Smooth muscle cell (in vitro differentiated cells): Measurements from ENCODE around the gene UBE2B. TPM values are rescaled to one million over a fixed set of nuclear protein-coding genes. Genes with fewer than 3 reads are reported as not detected.
"Not testable (repeated sequence)": the region's sequence is repeated elsewhere in the genome, so short reads cannot be mapped to it uniquely, and the experiment has no call there.

Experiments
- DNase-seq: peaks from one replicate; lab custom pipeline; 2025; ENCODE audit not compliant: unreplicated experiment; lab: John Stamatoyannopoulos, UW
- H2AFZ ChIP-seq: fragments of 200-600 bp; sonication (generic); 2 replicates; pipeline ENCODE4 v1.6.0; 2016; ENCODE audit warnings: antibody characterized with exemption, low read depth, mild to moderate bottlenecking
- H3F3A ChIP-seq: fragments of 200-600 bp; sonication (generic); 2 replicates; pipeline ENCODE4 v1.6.0; 2017; ENCODE audit warnings: antibody characterized with exemption, low read depth
- H3K27ac ChIP-seq: fragments of 200-600 bp; sonication (generic); 2 replicates; pipeline ENCODE4 v1.5.1; 2016; ENCODE audit warnings: low read depth, mild to moderate bottlenecking
- H3K27me3 ChIP-seq: fragments of 200-600 bp; sonication (generic); 2 replicates; pipeline ENCODE4 v1.6.1; 2016; ENCODE audit warnings: low read depth, mild to moderate bottlenecking
- H3K36me3 ChIP-seq: fragments of 200-600 bp; sonication (generic); 2 replicates; pipeline ENCODE4 v1.5.1; 2016; ENCODE audit warnings: low read depth
- H3K4me1 ChIP-seq: fragments of 200-600 bp; sonication (generic); 2 replicates; pipeline ENCODE4 v1.5.1; 2016; ENCODE audit warnings: low read depth
- H3K4me2 ChIP-seq: fragments of 200-600 bp; sonication (generic); 2 replicates; pipeline ENCODE4 v1.6.0; 2016; ENCODE audit warnings: mild to moderate bottlenecking
- H3K4me3 ChIP-seq: fragments of 200-600 bp; sonication (generic); 2 replicates; pipeline ENCODE4 v1.5.1; 2016; ENCODE audit warnings: mild to moderate bottlenecking
- H3K79me2 ChIP-seq: fragments of 200-600 bp; sonication (generic); 2 replicates; pipeline ENCODE4 v1.6.0; 2016; ENCODE audit warnings: low read depth, mild to moderate bottlenecking
- H3K9ac ChIP-seq: fragments of 200-600 bp; sonication (generic); 2 replicates; pipeline ENCODE4 v1.6.0; 2016; ENCODE audit warnings: low read depth
- H3K9me3 ChIP-seq: fragments of 200-600 bp; sonication (generic); replicated peaks from 2 replicates; pipeline ENCODE4 v1.5.1; 2016; ENCODE audit warnings: low read depth
- H4K20me1 ChIP-seq: fragments of 200-600 bp; sonication (generic); 2 replicates; pipeline ENCODE4 v1.6.0; 2016; ENCODE audit warnings: low read depth
- WGBS: methylation state at CpG from one replicate; pipeline ENCODE4 v1.1.7; 2016; ENCODE audit warnings: low lambda C conversion rate; 5-methylcytosine and 5-hydroxymethylcytosine counted together
- polyA plus RNA-seq: library from polyadenylated mRNA; unstranded; fragments of >200 nt; fragmentation: Nextera tagmentation; extraction: Ambion mirVana; gene quantifications from 2 replicates; pipeline ENCODE4 v1.2.1, GENCODE V29; 2016
- total RNA-seq: library from RNA; depleted of rRNA; stranded (reverse); fragments of >200 nt; gene quantifications from 2 replicates; pipeline ENCODE4 v1.2.3, GENCODE V29; 2014
- TF ChIP-seq, protein P1 (sequence below): fragments of 200-600 bp; sonication (generic); IDR thresholded peaks from 2 replicates; pipeline ENCODE4 v1.5.1; 2017; ENCODE audit warnings: borderline replicate concordance, mild to moderate bottlenecking, antibody characterized with exemption; ENCODE audit not compliant: insufficient read depth, poor library complexity, severe bottlenecking

Gene UBE2B
- 42.1 and 60.6 TPM in 2 replicates for total RNA-seq
- polyA plus RNA-seq = 86.8 and 112 TPM in 2 replicates

DNA sequence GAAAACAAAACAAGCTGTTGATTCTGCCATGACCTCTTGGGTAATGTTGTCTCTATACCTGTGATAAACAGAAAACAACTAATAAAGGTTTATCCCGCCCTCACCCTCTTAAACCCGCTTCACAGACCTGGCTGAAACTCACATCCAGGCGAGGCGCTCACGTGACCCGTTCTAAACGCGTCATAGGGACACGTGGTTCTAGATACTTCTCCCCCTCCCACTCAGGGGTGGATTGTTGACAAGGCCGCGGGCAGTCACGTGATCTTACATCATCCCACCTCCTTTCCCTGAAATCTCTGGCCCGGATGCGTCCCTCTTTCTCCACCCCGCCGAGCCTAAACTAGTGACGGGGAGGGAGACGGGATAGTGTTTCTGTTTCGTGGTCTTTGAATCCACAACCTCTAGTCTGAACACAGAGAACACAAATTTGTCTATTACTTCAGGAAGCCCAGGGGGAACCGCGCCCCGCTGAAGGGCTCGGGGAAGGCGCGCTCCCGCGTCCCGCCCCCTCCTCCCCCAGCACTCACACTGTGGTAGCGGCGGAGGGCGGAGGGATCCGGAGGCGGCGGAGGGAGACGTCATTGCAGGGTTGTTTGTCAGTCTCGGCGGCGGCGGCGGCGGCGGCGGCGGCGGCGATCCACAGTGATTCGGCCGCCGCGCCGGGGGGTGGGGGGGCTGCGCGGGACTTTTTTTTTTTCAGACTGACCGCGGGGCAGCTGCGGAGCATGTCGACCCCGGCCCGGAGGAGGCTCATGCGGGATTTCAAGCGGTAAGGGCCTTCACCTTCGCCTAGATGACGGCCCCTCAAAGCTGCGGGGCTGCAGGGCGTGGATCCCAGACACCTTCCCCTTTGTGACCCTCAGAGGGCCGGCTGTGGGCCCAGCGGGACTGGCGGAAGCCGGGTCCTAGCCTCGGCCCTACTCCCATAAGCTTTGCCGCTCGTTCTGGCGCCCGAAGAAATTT lies at the start of gene UBE2B:
UBE2B (plus strand) TSS at position 699 of the 963 bp plus-strand sequence; CDS start at position 726, 27 bp downstream.
- peak; percentile 97 for DNase-seq
- Histone ChIP-seq H3K27ac (peak within 1 kb of the TSS; percentile 99), H3K4me3 (peak within 1 kb of the TSS; percentile 100), H3K79me2 (peaks cover 50% of the 10 kb centered on the region), H3K36me3 (no peaks in the 10 kb centered on the region), H3K27me3 (no peaks in the 10 kb centered on the region), H3K9me3 (no peaks in the 10 kb centered on the region), H4K20me1 (peaks cover 46% of the 10 kb centered on the region), H3K9ac (peak within 1 kb of the TSS; percentile 99), H3F3A (no peaks in the 10 kb centered on the region), H3K4me2 (peak within 1 kb of the TSS; percentile 88), H2AFZ (peak within 1 kb of the TSS; percentile 92), H3K4me1 (peaks cover 16% of the 10 kb centered on the region)
- WGBS = 1% methylated on average over 44 of the region's 74 CpGs
- TF ChIP-seq, protein P1, sequence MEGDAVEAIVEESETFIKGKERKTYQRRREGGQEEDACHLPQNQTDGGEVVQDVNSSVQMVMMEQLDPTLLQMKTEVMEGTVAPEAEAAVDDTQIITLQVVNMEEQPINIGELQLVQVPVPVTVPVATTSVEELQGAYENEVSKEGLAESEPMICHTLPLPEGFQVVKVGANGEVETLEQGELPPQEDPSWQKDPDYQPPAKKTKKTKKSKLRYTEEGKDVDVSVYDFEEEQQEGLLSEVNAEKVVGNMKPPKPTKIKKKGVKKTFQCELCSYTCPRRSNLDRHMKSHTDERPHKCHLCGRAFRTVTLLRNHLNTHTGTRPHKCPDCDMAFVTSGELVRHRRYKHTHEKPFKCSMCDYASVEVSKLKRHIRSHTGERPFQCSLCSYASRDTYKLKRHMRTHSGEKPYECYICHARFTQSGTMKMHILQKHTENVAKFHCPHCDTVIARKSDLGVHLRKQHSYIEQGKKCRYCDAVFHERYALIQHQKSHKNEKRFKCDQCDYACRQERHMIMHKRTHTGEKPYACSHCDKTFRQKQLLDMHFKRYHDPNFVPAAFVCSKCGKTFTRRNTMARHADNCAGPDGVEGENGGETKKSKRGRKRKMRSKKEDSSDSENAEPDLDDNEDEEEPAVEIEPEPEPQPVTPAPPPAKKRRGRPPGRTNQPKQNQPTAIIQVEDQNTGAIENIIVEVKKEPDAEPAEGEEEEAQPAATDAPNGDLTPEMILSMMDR = no peak

DNA sequence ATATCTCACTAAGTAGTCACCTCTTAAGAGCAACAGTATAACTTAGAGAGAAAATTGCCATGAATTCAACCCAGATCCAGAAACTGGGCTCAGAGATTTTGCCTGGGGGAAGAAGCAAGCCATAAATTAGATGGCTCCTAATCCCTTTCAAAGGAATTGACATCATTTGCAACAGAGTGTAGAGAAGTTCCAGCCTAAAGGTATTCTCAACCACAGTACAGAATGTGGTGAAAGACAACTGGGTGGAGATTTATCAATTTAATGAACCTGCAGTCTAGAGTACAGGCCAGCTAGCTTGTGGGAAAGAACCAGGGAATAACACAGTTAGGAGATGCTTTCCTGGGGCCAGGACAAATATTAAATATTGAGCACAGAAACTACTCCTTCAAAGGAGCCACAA lies 44.0 kb upstream of the UBE2B start:
- no peaks in the 10 kb centered on the region for H3F3A ChIP-seq
- no peaks in the 10 kb centered on the region for H3K4me1 ChIP-seq
- H3K4me3 ChIP-seq = no peak overlapping the region
- DNase-seq = no peak
- no peak overlapping the region for H3K9ac ChIP-seq
- peaks cover 7% of the 10 kb centered on the region for H3K9me3 ChIP-seq
- no peaks in the 10 kb centered on the region for H3K79me2 ChIP-seq
- H3K27me3 ChIP-seq = no peaks in the 10 kb centered on the region
- H3K4me2 ChIP-seq = no peak overlapping the region
- H2AFZ ChIP-seq = no peak overlapping the region
- no peaks in the 10 kb centered on the region for H4K20me1 ChIP-seq
- H3K27ac ChIP-seq = no peak overlapping the region
- H3K36me3 ChIP-seq = no peaks in the 10 kb centered on the region
- TF ChIP-seq, protein P1 = no peak

DNA sequence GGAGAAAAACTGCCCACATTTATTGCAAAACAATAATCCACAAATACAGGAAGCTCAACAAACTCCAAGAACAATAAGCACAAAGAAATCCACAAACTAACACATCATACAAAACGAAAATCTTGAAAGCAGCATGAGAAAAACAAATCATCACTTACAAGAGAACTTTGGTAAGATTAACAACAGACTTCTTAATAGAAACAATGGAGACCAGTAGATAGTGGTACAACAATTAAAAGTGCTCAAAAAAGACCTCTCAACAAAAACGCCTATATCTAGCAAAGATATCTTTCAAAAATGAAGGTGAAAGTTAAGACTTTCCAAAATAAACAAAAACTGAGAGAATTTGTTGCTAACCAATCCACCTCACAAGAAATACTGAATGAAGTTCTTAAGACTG lies 42.8 kb upstream of the UBE2B start:
- Histone ChIP-seq H3K4me2 (no peak overlapping the region), H3K4me1 (no peaks in the 10 kb centered on the region), H3K9me3 (peaks cover 7% of the 10 kb centered on the region), H3K27me3 (no peaks in the 10 kb centered on the region), H3K36me3 (no peaks in the 10 kb centered on the region), H2AFZ (no peak overlapping the region), H3F3A (no peaks in the 10 kb centered on the region), H3K27ac (no peak overlapping the region), H3K4me3 (no peak overlapping the region), H3K9ac (no peak overlapping the region), H3K79me2 (no peaks in the 10 kb centered on the region), H4K20me1 (no peaks in the 10 kb centered on the region)
- no peak for DNase-seq
- TF ChIP-seq, protein P1 = no peak
- WGBS = 92% methylated on average over 2 of the region's 2 CpGs

DNA sequence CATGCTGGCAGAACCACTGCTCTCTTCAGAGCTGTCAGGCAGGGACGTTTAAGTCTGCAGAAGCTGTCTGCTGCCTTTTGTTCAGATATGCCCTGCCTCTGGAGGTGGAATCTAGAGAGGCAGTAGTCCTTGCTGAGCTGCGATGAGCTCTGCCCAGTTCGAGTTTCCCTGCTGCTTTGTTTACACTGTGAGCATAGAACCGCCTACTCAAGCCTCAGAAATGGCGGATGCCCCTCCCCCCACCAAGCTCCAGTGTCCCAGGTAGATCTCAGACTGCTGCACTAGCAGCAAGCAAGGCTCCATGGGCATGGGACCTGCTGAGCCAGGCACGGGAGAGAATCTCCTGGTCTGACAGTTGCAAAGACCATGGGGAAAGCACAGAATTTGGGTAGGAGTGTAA lies 34.5 kb upstream of the UBE2B start:
- H3K27me3 ChIP-seq, H3K27ac ChIP-seq, H3K4me1 ChIP-seq, H3F3A ChIP-seq, H4K20me1 ChIP-seq, H2AFZ ChIP-seq, H3K4me2 ChIP-seq, H3K4me3 ChIP-seq, H3K9me3 ChIP-seq, DNase-seq, H3K36me3 ChIP-seq, H3K9ac ChIP-seq, H3K79me2 ChIP-seq: not testable (repeated sequence)
- 97% methylated on average over 6 of the region's 6 CpGs for WGBS

DNA sequence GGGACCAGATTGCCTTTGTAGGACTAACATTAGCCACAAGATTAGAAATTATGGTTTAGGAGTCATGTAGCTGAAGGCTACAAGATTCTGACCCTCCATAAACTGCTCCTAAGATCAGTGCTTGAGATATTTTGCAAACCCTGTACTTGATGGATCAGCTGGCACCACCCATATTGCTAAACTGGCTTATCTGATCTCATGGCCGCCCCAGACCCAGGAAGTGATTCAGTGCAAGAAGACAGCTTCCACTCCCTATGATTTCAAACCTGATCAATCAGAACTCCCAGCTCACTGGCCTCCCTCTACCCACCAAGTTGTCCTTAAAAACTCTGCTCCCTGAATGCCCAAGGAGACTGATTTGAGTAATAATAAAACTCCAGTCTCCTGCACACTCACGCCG lies 27.9 kb upstream of the UBE2B start:
- WGBS = 75% methylated on average over 3 of the region's 3 CpGs
- H3K36me3 ChIP-seq, H3K4me3 ChIP-seq, H3K9me3 ChIP-seq, H3K9ac ChIP-seq, H2AFZ ChIP-seq, H3K79me2 ChIP-seq, H3K4me2 ChIP-seq, H4K20me1 ChIP-seq, H3K27ac ChIP-seq, H3K27me3 ChIP-seq, DNase-seq, H3K4me1 ChIP-seq, H3F3A ChIP-seq: not testable (repeated sequence)

DNA sequence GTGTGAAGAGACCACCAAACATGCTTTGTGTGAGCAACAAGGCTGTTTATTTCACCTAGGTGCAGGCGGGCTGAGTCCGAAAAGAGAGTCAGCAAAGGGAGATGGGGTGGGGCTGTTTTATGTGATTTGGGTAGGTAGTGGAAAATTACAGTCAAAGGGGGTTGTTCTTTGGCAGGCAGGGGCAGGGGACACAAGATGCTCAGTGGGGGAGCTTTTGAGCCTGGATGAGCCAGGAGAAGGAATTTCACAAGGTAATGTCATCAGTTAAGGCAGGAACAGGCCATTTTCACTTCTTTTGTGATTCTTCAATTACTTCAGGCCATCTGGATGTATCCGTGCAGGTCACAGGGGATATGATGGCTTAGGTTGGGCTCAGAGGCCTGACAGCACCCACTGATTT lies 25.9 kb upstream of the UBE2B start:
- not testable (repeated sequence) for H3K79me2 ChIP-seq, H3K27me3 ChIP-seq, H3K36me3 ChIP-seq, H3F3A ChIP-seq, H4K20me1 ChIP-seq, H3K4me3 ChIP-seq, H3K9ac ChIP-seq, H2AFZ ChIP-seq, H3K9me3 ChIP-seq, H3K4me2 ChIP-seq, DNase-seq, H3K4me1 ChIP-seq
- H3K27ac ChIP-seq = peak overlapping the region; percentile 94
- WGBS = 42% methylated on average over 3 of the region's 3 CpGs
